ENCODE measurements around the gene NKD2.

NKD2 gene

GRCh38 chr5:1073239-1074102, 64.9 kb downstream of the NKD2 start:
- H3K27ac ChIP-seq: no peak overlapping the region

DNA sequence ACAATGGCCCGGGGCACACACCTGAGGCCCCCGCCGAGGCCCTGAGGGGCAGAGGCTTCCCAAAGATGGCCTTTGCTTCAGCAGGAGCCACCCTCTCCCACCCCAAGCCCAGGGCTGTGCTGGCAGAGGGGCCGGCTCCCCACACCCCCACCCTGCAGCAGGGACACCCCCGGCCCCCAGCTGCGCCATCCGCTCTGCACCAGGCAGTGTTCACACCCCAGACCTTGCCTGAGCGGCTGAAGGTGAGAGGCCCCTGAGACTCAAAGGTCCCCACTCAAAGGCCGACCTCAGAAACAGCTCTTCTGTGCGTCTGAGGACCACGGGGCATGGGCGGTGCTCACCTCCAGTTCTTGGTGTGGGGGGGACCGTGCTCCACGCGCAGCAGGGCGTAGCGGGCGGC, 65.6 kb downstream of the NKD2 start:
- TF ChIP-seq, protein P1, sequence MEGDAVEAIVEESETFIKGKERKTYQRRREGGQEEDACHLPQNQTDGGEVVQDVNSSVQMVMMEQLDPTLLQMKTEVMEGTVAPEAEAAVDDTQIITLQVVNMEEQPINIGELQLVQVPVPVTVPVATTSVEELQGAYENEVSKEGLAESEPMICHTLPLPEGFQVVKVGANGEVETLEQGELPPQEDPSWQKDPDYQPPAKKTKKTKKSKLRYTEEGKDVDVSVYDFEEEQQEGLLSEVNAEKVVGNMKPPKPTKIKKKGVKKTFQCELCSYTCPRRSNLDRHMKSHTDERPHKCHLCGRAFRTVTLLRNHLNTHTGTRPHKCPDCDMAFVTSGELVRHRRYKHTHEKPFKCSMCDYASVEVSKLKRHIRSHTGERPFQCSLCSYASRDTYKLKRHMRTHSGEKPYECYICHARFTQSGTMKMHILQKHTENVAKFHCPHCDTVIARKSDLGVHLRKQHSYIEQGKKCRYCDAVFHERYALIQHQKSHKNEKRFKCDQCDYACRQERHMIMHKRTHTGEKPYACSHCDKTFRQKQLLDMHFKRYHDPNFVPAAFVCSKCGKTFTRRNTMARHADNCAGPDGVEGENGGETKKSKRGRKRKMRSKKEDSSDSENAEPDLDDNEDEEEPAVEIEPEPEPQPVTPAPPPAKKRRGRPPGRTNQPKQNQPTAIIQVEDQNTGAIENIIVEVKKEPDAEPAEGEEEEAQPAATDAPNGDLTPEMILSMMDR (conservative IDR thresholded peaks at IDR 0.05): no peak
- TF ChIP-seq ZFX (IDR thresholded peaks at IDR 0.05): no peak
- no peak overlapping the region for H3K27ac ChIP-seq

More at GRCh38 chr5:1073239-1074102, 64.9 kb downstream of the NKD2 start:
- TF ChIP-seq, protein P1 (conservative IDR thresholded peaks at IDR 0.05): no peak
- no peak for TF ChIP-seq ZFX (IDR thresholded peaks at IDR 0.05)

DNA sequence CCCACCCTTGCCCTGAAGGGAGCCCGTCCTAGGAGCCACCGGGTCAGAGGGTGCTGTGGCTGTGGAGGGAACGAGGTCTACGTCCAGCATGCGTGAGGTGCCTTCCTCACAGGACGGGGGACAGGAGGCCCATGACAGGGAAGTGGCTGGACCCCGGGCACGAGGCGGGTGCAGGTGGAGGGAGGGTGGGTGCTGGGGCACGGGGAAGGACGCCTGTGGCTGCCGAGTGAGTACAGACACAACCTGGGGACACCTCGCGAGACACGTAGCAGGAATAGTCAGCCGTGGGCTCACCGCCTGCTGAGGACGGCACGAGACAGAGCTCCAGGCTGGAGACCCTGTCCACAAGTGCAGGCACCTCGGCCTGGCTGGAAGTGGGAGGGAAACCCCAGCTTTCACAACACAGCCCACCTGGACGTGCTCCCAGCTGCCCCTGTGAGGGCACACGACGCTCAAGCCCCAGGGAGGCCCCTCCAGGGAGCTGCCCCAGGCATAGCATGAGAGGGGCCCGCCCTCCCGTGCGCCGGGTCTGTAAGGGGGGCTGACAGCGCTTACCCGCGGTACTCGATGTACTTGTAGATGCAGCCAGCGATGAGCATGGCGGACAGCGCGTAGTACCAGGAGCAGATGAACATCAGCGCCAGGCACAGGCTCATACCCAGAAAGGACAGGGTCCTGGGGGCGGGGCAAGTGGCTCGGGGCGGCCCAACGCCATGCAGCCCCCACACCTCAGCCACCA, 66.4 kb downstream of the NKD2 start:
- H3K27ac ChIP-seq: no peak overlapping the region
- TF ChIP-seq ZFX (IDR thresholded peaks at IDR 0.05): no peak
- TF ChIP-seq, protein P1 (conservative IDR thresholded peaks at IDR 0.05): no peak

GRCh38 chr5:1075555-1075881, 66.9 kb downstream of the NKD2 start:
- TF ChIP-seq, protein P1 (conservative IDR thresholded peaks at IDR 0.05): no peak
- no peak for TF ChIP-seq ZFX (IDR thresholded peaks at IDR 0.05)
- no peak overlapping the region for H3K27ac ChIP-seq

DNA sequence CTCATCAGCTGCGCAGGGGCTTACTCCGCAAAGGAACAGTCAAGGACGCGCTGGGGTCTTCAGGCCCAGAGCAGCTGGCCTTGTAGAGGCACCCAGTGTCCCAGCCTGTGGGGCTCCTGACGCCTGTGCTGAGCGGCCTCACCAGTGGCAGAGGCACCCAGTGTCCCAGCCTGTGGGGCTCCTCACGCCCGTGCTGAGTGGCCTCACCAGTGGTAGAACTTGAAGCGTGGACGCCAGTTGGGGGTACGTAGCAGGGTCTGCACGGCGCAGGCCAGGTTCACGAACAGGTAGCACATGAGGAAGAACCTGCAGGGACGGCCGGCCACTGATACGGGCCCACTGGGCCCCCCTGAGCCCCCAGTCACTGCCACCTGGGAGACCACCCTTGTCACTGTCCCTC, 67.3 kb downstream of the NKD2 start:
- TF ChIP-seq ZFX (IDR thresholded peaks at IDR 0.05): no peak
- TF ChIP-seq, protein P1 (conservative IDR thresholded peaks at IDR 0.05): no peak

GRCh38 chr5:1076406-1076805, 67.8 kb downstream of the NKD2 start:
- no peak overlapping the region for H3K27ac ChIP-seq
- no peak for TF ChIP-seq ZFX (IDR thresholded peaks at IDR 0.05)
- TF ChIP-seq, protein P1 (conservative IDR thresholded peaks at IDR 0.05): no peak

More for the DNA sequence above, 67.3 kb downstream of the NKD2 start:
- no peak overlapping the region for H3K27ac ChIP-seq

DNA sequence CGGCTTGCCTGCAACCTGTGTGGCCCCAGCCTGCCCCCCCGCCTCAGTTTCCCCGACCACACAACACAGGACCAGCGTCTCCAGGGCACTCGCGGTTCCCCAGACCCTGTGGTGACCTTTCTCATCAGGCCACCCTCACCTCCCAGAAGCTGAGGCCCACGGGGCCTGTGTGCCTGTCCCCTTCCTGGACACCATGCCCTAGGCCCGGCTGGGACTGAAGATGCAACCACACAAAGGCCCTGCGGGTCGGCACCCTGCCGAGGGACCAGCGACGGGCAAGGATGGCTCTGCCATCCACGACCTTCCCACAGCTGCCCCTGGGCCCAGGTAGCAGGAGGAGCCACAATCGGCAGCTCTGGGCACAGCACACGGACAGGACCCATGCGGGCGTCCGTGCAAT, 68.4 kb downstream of the NKD2 start:
- no peak overlapping the region for H3K27ac ChIP-seq
- no peak for TF ChIP-seq ZFX (IDR thresholded peaks at IDR 0.05)
- TF ChIP-seq, protein P1 (conservative IDR thresholded peaks at IDR 0.05): no peak

All from C4-2B (cell line).